T-helper 1 cell treated with Interleukin-12 subunit alpha and Interleukin-12 subunit beta and Interleukin-4 antibody, amounts not matched to agents 30 μg/mL and 1 μg/mL, for 36 hours (primary cell): Measurements from ENCODE around the gene MSANTD1.

Source experiments
- H3K27ac Mint-ChIP-seq: one replicate; pipeline ENCODE4 v1.8.0; 2021; ENCODE audit warnings: mild to moderate bottlenecking, mixed read lengths
- H3K27me3 Mint-ChIP-seq: one replicate; pipeline ENCODE4 v1.8.0; 2021; ENCODE audit warnings: low read depth, mixed read lengths
- H3K36me3 Mint-ChIP-seq: one replicate; pipeline ENCODE4 v1.8.0; 2021; ENCODE audit warnings: low read depth, mixed read lengths
- H3K4me1 Mint-ChIP-seq: one replicate; pipeline ENCODE4 v1.8.0; 2021; ENCODE audit warnings: low read depth, mixed read lengths
- H3K4me3 Mint-ChIP-seq: one replicate; pipeline ENCODE4 v1.8.0; 2021; ENCODE audit warnings: mild to moderate bottlenecking, moderate library complexity, mixed read lengths
- H3K9me3 Mint-ChIP-seq: one replicate; pipeline ENCODE4 v1.8.0; 2021; ENCODE audit warnings: mixed read lengths

MSANTD1 gene

GRCh38 chr4:3268395-3269104, 19.6 kb downstream of the MSANTD1 start:
- Mint-ChIP-seq H3K4me3 (no peak overlapping the region), H3K27ac (no peak overlapping the region), H3K4me1 (no peaks in the 10 kb centered on the region), H3K27me3 (peaks cover 3% of the 10 kb centered on the region), H3K9me3 (no peaks in the 10 kb centered on the region), H3K36me3 (no peaks in the 10 kb centered on the region)

GRCh38 chr4:3269105-3269927, 20.4 kb downstream of the MSANTD1 start:
- H3K27ac Mint-ChIP-seq = no peak overlapping the region
- H3K27me3 Mint-ChIP-seq = peaks cover 4% of the 10 kb centered on the region
- no peaks in the 10 kb centered on the region for H3K4me1 Mint-ChIP-seq
- no peaks in the 10 kb centered on the region for H3K9me3 Mint-ChIP-seq
- no peak overlapping the region for H3K4me3 Mint-ChIP-seq
- no peaks in the 10 kb centered on the region for H3K36me3 Mint-ChIP-seq

- no peaks in the 10 kb centered on the region for H3K4me1 Mint-ChIP-seq
- peaks cover 4% of the 10 kb centered on the region for H3K27me3 Mint-ChIP-seq
- no peak overlapping the region for H3K4me3 Mint-ChIP-seq
- no peak overlapping the region for H3K27ac Mint-ChIP-seq
- no peaks in the 10 kb centered on the region for H3K36me3 Mint-ChIP-seq
- H3K9me3 Mint-ChIP-seq = no peaks in the 10 kb centered on the region
Observed at GRCh38 chr4:3269991-3270611, 21.1 kb downstream of the MSANTD1 start.

- H3K4me1 Mint-ChIP-seq = peaks cover 6% of the 10 kb centered on the region
- H3K4me3 Mint-ChIP-seq = no peak overlapping the region
- H3K36me3 Mint-ChIP-seq = no peaks in the 10 kb centered on the region
- no peak overlapping the region for H3K27ac Mint-ChIP-seq
- no peaks in the 10 kb centered on the region for H3K9me3 Mint-ChIP-seq
- H3K27me3 Mint-ChIP-seq = peaks cover 4% of the 10 kb centered on the region
Observed at GRCh38 chr4:3271131-3271530, 22.2 kb downstream of the MSANTD1 start.

- H3K27me3 Mint-ChIP-seq = peaks cover 14% of the 10 kb centered on the region
- peaks cover 7% of the 10 kb centered on the region for H3K9me3 Mint-ChIP-seq
- peaks cover 6% of the 10 kb centered on the region for H3K4me1 Mint-ChIP-seq
- H3K36me3 Mint-ChIP-seq = peaks cover 6% of the 10 kb centered on the region
- H3K27ac Mint-ChIP-seq = no peak overlapping the region
- H3K4me3 Mint-ChIP-seq = no peak overlapping the region
Observed at GRCh38 chr4:3276986-3277385, 28.0 kb downstream of the MSANTD1 start.

- peaks cover 6% of the 10 kb centered on the region for H3K4me1 Mint-ChIP-seq
- H3K4me3 Mint-ChIP-seq = no peak overlapping the region
- H3K27me3 Mint-ChIP-seq = peaks cover 17% of the 10 kb centered on the region
- no peak overlapping the region for H3K27ac Mint-ChIP-seq
- H3K36me3 Mint-ChIP-seq = peaks cover 6% of the 10 kb centered on the region
- peaks cover 7% of the 10 kb centered on the region for H3K9me3 Mint-ChIP-seq
Observed at GRCh38 chr4:3280466-3280865, 31.5 kb downstream of the MSANTD1 start.

GRCh38 chr4:3283483-3283882, 34.5 kb downstream of the MSANTD1 start:
- Mint-ChIP-seq H3K4me1 (no peaks in the 10 kb centered on the region), H3K9me3 (peaks cover 5% of the 10 kb centered on the region), H3K36me3 (peaks cover 2% of the 10 kb centered on the region), H3K27me3 (peaks cover 16% of the 10 kb centered on the region), H3K27ac (no peak overlapping the region), H3K4me3 (no peak overlapping the region)

GRCh38 chr4:3283916-3284315, 35.0 kb downstream of the MSANTD1 start:
- Mint-ChIP-seq H3K27me3 (peaks cover 15% of the 10 kb centered on the region), H3K27ac (no peak overlapping the region), H3K4me1 (no peaks in the 10 kb centered on the region), H3K4me3 (no peak overlapping the region), H3K36me3 (peaks cover 1% of the 10 kb centered on the region), H3K9me3 (peaks cover 2% of the 10 kb centered on the region)

- Mint-ChIP-seq H3K27me3 (peaks cover 21% of the 10 kb centered on the region), H3K9me3 (no peaks in the 10 kb centered on the region), H3K4me3 (no peak overlapping the region), H3K4me1 (no peaks in the 10 kb centered on the region), H3K36me3 (no peaks in the 10 kb centered on the region), H3K27ac (no peak overlapping the region)
Observed at GRCh38 chr4:3284734-3285557, 36.0 kb downstream of the MSANTD1 start.

- H3K4me3 Mint-ChIP-seq = no peak overlapping the region
Observed at GRCh38 chr4:3285558-3286334, 36.8 kb downstream of the MSANTD1 start.

GRCh38 chr4:3286335-3287175, 37.6 kb downstream of the MSANTD1 start:
- peaks cover 36% of the 10 kb centered on the region for H3K27me3 Mint-ChIP-seq
- no peak overlapping the region for H3K4me3 Mint-ChIP-seq
- no peaks in the 10 kb centered on the region for H3K9me3 Mint-ChIP-seq
- H3K4me1 Mint-ChIP-seq = peaks cover 2% of the 10 kb centered on the region
- H3K27ac Mint-ChIP-seq = no peak overlapping the region
- no peaks in the 10 kb centered on the region for H3K36me3 Mint-ChIP-seq

More at GRCh38 chr4:3285558-3286334, 36.8 kb downstream of the MSANTD1 start:
- H3K9me3 Mint-ChIP-seq = no peaks in the 10 kb centered on the region
- no peaks in the 10 kb centered on the region for H3K4me1 Mint-ChIP-seq
- no peaks in the 10 kb centered on the region for H3K36me3 Mint-ChIP-seq
- no peak overlapping the region for H3K27ac Mint-ChIP-seq
- peaks cover 29% of the 10 kb centered on the region for H3K27me3 Mint-ChIP-seq

GRCh38 chr4:3287271-3287971, 38.5 kb downstream of the MSANTD1 start:
- H3K4me3 Mint-ChIP-seq = no peak overlapping the region
- peaks cover 42% of the 10 kb centered on the region for H3K27me3 Mint-ChIP-seq
- H3K9me3 Mint-ChIP-seq = no peaks in the 10 kb centered on the region
- no peaks in the 10 kb centered on the region for H3K36me3 Mint-ChIP-seq
- peaks cover 6% of the 10 kb centered on the region for H3K4me1 Mint-ChIP-seq
- H3K27ac Mint-ChIP-seq = no peak overlapping the region
